SK-N-SH treated with all-trans-retinoic acid at 6 μM for 48 hours (cell line): Measurements from ENCODE around the gene H2AZ1.

ENCODE experiments used
- ATAC-seq: fragments of 200-7000 bp; cut with Tn5 transposase; 3 replicates; pipeline ENCODE4 v1.9.1; 2020; ENCODE audit warnings: mild to moderate bottlenecking, moderate library complexity
- CSDC2 ChIP-seq: fragments of 250-450 bp; sonication (Bioruptor Pico); IDR thresholded peaks from 2 replicates; pipeline ENCODE4 v1.5.0; 2020; ENCODE audit warnings: mild to moderate bottlenecking, moderate library complexity
- ESRRG ChIP-seq: fragments of 250-450 bp; sonication (Bioruptor Pico); IDR thresholded peaks from 2 replicates; pipeline ENCODE4 v1.6.1; 2021; ENCODE audit warnings: mild to moderate bottlenecking
- ISL1 ChIP-seq: fragments of 250-450 bp; sonication (Bioruptor Pico); IDR thresholded peaks from 2 replicates; pipeline ENCODE4 v2.1.2; 2022; ENCODE audit warnings: mild to moderate bottlenecking, moderate library complexity
- OSR1 ChIP-seq: fragments of 250-450 bp; sonication (Bioruptor Pico); IDR thresholded peaks from 2 replicates; pipeline ENCODE4 v1.8.0; 2022; ENCODE audit warnings: moderate library complexity, mild to moderate bottlenecking, inconsistent platforms
- RARB ChIP-seq: fragments of 250-450 bp; sonication (Bioruptor Pico); IDR thresholded peaks from 2 replicates; pipeline ENCODE4 v1.8.0; 2021; ENCODE audit warnings: mild to moderate bottlenecking, moderate library complexity
- SNAI2 ChIP-seq: fragments of 250-450 bp; sonication (Bioruptor Pico); IDR thresholded peaks from 2 replicates; pipeline ENCODE4 v1.5.0; 2020; ENCODE audit warnings: mild to moderate bottlenecking, moderate library complexity
- TCF4 ChIP-seq: fragments of 250-450 bp; sonication (Bioruptor Pico); IDR thresholded peaks from 2 replicates; pipeline ENCODE4 v1.8.0; 2021; ENCODE audit warnings: mild to moderate bottlenecking, moderate library complexity, borderline replicate concordance
- TOX ChIP-seq: fragments of 250-450 bp; sonication (Bioruptor Pico); IDR thresholded peaks from 2 replicates; pipeline ENCODE4 v1.8.0; 2021; ENCODE audit warnings: mild to moderate bottlenecking, moderate library complexity, borderline replicate concordance
- ZC3H10 ChIP-seq: fragments of 250-450 bp; sonication (Bioruptor Pico); IDR thresholded peaks from 2 replicates; pipeline ENCODE4 v1.5.1; 2021; ENCODE audit warnings: mild to moderate bottlenecking, moderate library complexity
- ZFP3 ChIP-seq: fragments of 250-450 bp; sonication (Bioruptor Pico); IDR thresholded peaks from 2 replicates; pipeline ENCODE4 v1.5.0; 2020; ENCODE audit warnings: mild to moderate bottlenecking, moderate library complexity
- ZFP30 ChIP-seq: fragments of 450-650 bp; formaldehyde crosslinking; IDR thresholded peaks from 2 replicates; pipeline ENCODE4 v1.5.0; 2022; ENCODE audit warnings: mild to moderate bottlenecking, moderate library complexity
- ZNF565 ChIP-seq: fragments of 450-650 bp; formaldehyde crosslinking; conservative IDR thresholded peaks from 2 replicates; pipeline ENCODE4 v1.5.0; 2020; ENCODE audit warnings: low read depth, mild to moderate bottlenecking, moderate library complexity
- ZNF70 ChIP-seq: fragments of 450-650 bp; formaldehyde crosslinking; IDR thresholded peaks from 2 replicates; pipeline ENCODE4 v1.5.0; 2020; ENCODE audit warnings: mild to moderate bottlenecking, moderate library complexity
- ZNF8 ChIP-seq: fragments of 450-650 bp; formaldehyde crosslinking; IDR thresholded peaks from 2 replicates; pipeline ENCODE4 v1.5.0; 2020; ENCODE audit warnings: mild to moderate bottlenecking, moderate library complexity
- TF ChIP-seq, protein P1 (sequence below): fragments of 250-450 bp; sonication (Bioruptor Pico); IDR thresholded peaks from 2 replicates; pipeline ENCODE4 v1.8.0; 2020; ENCODE audit warnings: mild to moderate bottlenecking, moderate library complexity, borderline replicate concordance
- TF ChIP-seq, protein P2 (sequence below): fragments of 250-450 bp; sonication (Bioruptor Pico); IDR thresholded peaks from 2 replicates; pipeline ENCODE4 v1.5.1; 2021; ENCODE audit warnings: mild to moderate bottlenecking, moderate library complexity
- TF ChIP-seq, protein P3 (sequence below): fragments of 250-450 bp; sonication (Bioruptor Pico); IDR thresholded peaks from 2 replicates; pipeline ENCODE4 v1.5.1; 2020; ENCODE audit warnings: low read depth, mild to moderate bottlenecking, moderate library complexity

The H2AZ1 gene

DNA sequence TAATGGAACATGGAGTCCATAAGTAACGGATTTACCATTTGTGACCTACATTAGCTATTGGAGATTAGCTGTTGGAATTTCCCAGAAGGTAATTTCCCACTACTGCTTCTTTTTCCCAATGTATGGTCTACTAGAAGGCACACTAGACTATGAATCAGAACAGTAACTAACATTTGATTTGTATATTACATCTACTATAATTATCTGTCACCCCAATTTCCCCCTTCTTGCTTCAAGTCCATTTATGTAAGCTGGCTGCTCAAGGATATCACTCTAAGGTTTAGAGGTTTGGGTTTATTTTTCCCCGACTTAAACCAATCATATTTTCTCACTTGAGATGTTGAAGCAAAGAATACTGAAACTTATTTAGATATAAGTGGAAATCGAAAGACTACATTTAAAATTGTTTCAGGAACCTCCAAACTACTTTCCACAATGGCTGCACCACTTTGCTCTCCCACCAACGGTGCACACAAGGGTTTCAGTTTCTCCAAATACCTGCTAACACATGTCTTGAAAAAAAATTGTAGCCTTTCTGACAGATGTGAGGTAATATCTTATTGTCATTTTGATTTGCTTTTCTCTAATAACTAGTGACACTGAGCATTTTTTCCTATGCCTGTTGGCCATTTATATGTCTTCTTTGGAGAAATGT, 33.3 kb upstream of the H2AZ1 start (continued):
- TF ChIP-seq SNAI2 (CRISPR knock-in tag) (no peak), OSR1 (no peak), ZFP30 (CRISPR knock-in tag) (no peak)

DNA sequence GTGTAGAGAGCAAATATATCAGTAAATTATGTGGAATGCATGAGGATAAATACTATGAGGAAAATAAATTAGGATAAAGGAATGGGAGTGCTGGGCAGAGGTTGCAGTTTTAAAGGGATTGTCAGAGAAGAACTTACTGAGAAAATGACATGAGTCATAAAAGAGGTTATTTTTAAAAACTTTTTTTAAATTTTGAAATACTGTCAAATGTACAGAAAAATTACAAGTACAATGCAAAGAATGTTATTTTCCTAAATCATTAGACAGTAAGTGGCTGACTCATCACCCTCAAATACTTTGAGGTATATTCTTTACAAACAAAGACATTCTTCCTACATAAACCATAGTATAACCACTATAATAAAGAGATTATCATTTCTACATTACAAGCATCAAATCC, 29.8 kb upstream of the H2AZ1 start:
- no peak for TF ChIP-seq TOX (CRISPR knock-in tag)
- TF ChIP-seq, protein P1, sequence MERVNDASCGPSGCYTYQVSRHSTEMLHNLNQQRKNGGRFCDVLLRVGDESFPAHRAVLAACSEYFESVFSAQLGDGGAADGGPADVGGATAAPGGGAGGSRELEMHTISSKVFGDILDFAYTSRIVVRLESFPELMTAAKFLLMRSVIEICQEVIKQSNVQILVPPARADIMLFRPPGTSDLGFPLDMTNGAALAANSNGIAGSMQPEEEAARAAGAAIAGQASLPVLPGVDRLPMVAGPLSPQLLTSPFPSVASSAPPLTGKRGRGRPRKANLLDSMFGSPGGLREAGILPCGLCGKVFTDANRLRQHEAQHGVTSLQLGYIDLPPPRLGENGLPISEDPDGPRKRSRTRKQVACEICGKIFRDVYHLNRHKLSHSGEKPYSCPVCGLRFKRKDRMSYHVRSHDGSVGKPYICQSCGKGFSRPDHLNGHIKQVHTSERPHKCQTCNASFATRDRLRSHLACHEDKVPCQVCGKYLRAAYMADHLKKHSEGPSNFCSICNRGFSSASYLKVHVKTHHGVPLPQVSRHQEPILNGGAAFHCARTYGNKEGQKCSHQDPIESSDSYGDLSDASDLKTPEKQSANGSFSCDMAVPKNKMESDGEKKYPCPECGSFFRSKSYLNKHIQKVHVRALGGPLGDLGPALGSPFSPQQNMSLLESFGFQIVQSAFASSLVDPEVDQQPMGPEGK (CRISPR knock-in tag): no peak
- no peak for TF ChIP-seq ZC3H10
- peak; percentile 43; the same call in 1 of the 2 replicates for TF ChIP-seq ISL1 (CRISPR knock-in tag)
- no peak for TF ChIP-seq ZNF565
- TF ChIP-seq ZFP30 (CRISPR knock-in tag): no peak
- peak; percentile 26; the same call in 1 of the 3 replicates for ATAC-seq

DNA sequence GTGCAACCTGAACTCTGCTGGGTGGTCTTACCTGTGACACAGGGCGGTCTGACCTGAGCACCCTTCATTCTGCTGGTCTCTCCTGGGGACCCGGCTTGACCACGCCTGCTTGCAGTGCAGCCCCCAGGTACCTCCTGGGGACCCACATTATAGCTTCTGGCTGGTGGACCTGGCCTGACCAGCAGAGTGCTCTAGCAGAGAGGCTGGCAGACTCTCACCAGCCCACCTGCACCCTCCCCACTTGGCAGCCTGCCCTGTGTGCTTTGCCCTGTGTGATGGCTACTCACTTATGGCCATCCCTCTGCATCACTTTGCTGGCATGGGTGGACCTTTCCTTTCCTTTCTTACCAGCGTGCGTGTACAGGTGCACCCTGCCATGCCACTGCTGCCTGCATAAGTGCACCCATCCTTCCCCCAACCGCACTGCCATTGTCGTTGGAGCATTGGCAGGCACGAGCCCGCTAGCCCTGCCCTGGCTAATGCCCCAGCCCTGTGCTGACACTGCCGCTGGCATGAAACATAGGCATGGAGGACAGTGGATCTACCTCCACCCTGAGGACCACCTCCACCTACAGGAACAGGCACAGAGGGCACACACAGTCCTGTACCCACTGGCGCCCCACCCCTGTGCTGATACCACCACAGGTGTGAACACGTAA, 21.5 kb upstream of the H2AZ1 start:
- no peak for ATAC-seq
- TF ChIP-seq ISL1 (CRISPR knock-in tag) (no peak), TOX (CRISPR knock-in tag) (no peak), RARB (no peak), ZNF70 (CRISPR knock-in tag) (no peak), ESRRG (no peak), TCF4 (CRISPR knock-in tag) (no peak), ZFP30 (CRISPR knock-in tag) (no peak), ZFP3 (no peak)
- TF ChIP-seq, protein P1 (CRISPR knock-in tag): no peak
- TF ChIP-seq, protein P2, sequence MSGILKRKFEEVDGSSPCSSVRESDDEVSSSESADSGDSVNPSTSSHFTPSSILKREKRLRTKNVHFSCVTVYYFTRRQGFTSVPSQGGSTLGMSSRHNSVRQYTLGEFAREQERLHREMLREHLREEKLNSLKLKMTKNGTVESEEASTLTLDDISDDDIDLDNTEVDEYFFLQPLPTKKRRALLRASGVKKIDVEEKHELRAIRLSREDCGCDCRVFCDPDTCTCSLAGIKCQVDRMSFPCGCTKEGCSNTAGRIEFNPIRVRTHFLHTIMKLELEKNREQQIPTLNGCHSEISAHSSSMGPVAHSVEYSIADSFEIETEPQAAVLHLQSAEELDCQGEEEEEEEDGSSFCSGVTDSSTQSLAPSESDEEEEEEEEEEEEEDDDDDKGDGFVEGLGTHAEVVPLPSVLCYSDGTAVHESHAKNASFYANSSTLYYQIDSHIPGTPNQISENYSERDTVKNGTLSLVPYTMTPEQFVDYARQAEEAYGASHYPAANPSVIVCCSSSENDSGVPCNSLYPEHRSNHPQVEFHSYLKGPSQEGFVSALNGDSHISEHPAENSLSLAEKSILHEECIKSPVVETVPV: no peak

DNA sequence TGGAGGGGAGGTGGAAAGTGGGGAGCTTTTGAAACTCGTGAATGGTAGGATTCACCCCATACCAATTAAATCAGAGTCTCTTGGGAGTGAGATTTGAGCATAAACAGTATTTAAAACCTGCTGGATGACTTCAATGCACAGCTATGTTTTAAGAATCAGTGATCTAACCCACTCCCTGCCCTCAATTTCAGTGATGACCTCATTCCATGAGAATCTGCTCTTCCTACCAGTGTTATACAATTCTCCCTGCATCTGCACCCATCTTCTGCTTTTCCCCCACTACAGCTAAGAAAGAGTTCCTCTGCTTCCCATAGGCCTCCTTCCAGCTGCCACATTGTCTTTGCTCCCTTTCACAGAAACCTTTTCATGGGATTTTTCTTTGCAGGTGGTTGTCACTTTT, 18.3 kb upstream of the H2AZ1 start:
- ATAC-seq: peak; percentile 93
- TF ChIP-seq ISL1 (CRISPR knock-in tag) (peak; percentile 38; the same call in 1 of the 2 replicates), ZNF565 (no peak)
- TF ChIP-seq, protein P3, sequence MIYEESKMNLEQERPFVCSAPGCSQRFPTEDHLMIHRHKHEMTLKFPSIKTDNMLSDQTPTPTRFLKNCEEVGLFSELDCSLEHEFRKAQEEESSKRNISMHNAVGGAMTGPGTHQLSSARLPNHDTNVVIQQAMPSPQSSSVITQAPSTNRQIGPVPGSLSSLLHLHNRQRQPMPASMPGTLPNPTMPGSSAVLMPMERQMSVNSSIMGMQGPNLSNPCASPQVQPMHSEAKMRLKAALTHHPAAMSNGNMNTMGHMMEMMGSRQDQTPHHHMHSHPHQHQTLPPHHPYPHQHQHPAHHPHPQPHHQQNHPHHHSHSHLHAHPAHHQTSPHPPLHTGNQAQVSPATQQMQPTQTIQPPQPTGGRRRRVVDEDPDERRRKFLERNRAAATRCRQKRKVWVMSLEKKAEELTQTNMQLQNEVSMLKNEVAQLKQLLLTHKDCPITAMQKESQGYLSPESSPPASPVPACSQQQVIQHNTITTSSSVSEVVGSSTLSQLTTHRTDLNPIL (CRISPR knock-in tag): peak; percentile 72; the same call in 1 of the 2 replicates
- TF ChIP-seq, all 23 proteins: peak for 2

DNA sequence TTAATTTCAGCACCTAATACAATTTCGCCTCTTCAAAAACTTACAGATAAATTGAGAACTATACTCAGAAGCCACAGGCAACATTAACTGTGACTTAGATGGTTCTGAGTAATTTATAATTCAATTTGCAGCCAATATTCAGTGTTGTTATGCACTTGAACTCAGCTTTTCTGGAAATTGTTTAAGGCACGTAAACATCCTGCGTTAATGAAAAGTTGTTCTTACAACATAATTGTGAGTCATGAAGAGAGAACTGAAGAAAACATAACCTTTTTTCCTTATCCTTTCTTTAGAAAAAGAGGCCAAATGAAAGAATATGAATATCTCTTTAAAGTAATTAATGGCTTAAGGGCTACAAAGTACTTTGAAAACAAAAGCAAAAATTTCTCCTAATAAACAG, 16.6 kb upstream of the H2AZ1 start:
- ATAC-seq: no peak
- TF ChIP-seq CSDC2 (CRISPR knock-in tag): no peak
- TF ChIP-seq ZNF565: no peak
- TF ChIP-seq RARB: no peak
- peak; percentile 58 for TF ChIP-seq ISL1 (CRISPR knock-in tag)
- no peak for TF ChIP-seq ZNF8 (CRISPR knock-in tag)
- no peak for TF ChIP-seq TOX (CRISPR knock-in tag)
- no peak for TF ChIP-seq ZNF70 (CRISPR knock-in tag)
